ENCODE measurements around the gene TNS2.

- TF ChIP-seq, protein P1, sequence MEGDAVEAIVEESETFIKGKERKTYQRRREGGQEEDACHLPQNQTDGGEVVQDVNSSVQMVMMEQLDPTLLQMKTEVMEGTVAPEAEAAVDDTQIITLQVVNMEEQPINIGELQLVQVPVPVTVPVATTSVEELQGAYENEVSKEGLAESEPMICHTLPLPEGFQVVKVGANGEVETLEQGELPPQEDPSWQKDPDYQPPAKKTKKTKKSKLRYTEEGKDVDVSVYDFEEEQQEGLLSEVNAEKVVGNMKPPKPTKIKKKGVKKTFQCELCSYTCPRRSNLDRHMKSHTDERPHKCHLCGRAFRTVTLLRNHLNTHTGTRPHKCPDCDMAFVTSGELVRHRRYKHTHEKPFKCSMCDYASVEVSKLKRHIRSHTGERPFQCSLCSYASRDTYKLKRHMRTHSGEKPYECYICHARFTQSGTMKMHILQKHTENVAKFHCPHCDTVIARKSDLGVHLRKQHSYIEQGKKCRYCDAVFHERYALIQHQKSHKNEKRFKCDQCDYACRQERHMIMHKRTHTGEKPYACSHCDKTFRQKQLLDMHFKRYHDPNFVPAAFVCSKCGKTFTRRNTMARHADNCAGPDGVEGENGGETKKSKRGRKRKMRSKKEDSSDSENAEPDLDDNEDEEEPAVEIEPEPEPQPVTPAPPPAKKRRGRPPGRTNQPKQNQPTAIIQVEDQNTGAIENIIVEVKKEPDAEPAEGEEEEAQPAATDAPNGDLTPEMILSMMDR (conservative IDR thresholded peaks at IDR 0.05; ENCODE audit: low read depth, low read length): no peak
- TF ChIP-seq EZH2 (IDR thresholded peaks at IDR 0.05; ENCODE audit: low read length, unreplicated experiment): no peak
These were observed 35.2 kb upstream of the TNS2 start for GRCh38 chr12:53014709-53015108.

Data from PC-3 (cell line).